GM21367 (cell line): ENCODE results near the gene TNS1.
"Not testable (repeated sequence)": the region's sequence is repeated elsewhere in the genome, so short reads cannot be mapped to it uniquely, and the experiment has no call there.

Experiments used
- ATAC-seq: cut with Tn5 transposase; IDR thresholded peaks from one replicate; pipeline ENCODE4 v1.9.1; 2021; ENCODE audit not compliant: unreplicated experiment

The TNS1 gene

GRCh38 chr2:218030409-218031195, 27.8 kb upstream of the TNS1 start:
- ATAC-seq, result no peak

- no peak for ATAC-seq
Observed at GRCh38 chr2:218029366-218030360, 26.9 kb upstream of the TNS1 start.

DNA sequence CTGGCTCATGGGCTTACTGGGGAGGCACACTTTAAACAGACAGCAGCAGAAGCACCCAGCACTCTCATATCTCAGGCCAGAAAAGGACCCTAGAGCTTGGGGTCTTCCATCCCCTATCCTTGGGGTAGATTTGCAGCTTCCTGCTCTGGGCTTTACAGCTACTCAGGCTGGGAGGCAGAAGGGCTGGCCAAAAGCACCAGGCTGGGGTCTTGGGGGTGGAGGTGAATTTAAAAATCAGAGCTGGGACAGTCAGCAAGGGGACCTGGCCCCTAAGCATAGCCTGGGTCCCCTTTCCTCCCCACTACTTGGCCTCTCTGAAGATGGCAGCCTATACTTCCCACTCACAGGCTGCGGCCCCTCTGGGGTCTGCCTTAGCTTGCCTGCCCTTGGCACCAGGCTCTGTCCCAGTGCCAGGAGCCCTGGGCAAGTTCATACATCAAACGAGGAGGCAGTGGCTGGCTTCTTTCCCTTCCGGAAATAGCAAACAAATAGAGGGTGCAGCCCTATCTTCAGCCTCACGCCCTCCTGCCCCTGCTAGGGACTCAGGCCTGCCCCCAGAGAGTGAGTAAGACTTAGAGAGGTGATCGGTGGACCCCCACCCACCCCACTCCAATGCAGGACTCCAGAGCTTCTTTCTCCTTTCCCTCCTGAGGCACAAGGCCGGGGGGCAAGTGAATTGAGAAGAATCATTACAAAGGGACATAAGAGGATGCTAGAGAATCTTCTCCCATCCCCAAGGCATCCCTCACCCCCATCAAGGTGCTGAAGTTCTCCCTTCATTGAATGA, 26.0 kb upstream of the TNS1 start:
- ATAC-seq, result no peak

GRCh38 chr2:218028189-218028495, 25.3 kb upstream of the TNS1 start:
- no peak for ATAC-seq

DNA sequence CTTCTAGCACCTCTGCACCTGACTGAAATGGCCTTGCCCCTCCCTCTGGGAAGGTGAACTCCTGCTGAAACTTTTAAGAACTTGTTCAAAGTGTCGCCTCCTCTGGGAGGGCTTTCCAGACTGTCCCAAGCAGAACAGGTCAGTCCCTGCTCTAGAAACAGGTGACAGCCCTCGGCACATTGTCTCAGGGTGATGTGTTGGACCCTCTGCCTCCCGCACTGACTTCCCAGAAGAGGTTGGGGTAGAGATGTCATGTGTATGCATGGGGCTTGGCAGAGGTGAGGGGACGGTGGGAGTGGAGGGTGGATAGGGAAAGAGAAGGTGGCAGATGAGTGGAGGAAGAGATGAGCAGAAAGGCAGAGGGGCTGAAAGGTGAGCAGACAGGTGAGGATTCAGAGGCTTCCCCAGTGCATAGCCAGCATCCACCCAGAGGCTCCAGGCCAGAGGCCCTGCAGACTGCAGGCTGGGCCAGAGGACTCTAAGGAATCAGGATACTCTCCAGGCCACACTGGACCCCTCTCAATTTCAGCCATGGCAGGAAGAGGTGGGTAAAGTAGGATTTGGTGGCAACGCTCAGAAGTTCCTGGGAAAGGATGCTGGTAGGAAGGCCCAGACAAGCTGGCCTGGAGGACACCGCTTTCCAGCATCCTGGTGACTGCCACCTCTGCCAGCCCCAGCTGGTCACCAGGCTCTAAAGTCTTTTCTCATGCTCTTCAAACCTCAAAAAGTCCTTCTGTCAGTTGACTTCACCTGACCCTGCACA, 24.8 kb upstream of the TNS1 start:
- no peak for ATAC-seq

DNA sequence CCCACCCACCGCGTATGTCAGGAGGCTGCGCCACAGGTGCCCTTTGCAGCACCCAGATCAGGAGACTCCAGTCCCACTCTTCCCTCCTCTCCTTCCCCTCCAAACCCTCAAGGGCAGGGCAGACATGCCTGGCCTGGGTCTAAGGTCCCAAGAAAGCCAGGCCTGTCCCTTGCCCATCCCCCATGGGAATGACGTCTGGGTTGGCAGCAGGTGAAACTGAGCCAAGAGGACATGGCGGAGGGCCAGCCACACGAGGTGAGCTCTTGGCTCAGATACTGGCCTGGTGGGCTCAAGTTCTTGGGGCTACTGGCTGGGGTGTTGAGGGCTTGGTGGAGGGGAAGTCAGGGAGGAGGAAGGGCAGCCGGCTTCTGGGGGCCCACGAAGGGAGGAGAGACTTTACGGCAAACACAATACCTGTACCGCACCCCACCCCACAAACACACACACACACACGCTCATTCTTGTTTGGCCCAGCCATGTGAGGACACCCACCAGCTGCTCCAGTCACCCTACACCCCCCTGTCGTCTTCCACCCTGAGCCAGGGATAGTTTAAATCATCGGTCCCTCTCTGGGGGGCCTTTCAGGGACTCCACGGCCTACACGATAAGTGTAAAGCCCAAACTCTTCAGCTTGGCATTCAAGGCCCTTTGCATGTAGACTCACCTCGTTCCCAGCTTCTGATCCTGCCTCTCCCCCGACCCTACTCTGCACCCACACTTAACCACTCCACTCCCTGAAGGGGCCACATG, 24.1 kb upstream of the TNS1 start:
- ATAC-seq, result no peak

- no peak for ATAC-seq
Observed at GRCh38 chr2:218026244-218026643, 23.4 kb upstream of the TNS1 start.

DNA sequence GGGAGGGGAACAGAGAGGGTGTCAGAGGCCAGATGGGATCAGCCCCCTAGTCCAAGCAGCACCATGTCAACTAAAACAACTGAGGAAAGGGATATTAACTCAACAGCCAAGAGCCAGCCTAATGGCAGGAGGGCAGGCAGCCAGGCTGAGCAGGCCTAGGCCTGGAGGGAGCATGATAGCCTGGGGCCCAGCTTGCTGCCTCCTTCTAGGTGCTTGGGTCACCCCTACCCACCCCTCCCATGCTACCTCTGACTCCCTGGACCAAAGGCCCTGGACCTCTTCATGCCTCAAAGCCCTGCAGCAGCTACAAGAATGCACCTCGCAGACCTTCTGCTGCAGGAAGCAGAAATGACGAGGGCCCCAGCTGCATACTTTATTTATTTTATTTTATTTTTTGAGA, 22.1 kb upstream of the TNS1 start:
- ATAC-seq, result no peak

- no peak for ATAC-seq
Observed at GRCh38 chr2:218024336-218024735, 21.5 kb upstream of the TNS1 start.

- no peak for ATAC-seq
Observed at GRCh38 chr2:218023636-218024035, 20.8 kb upstream of the TNS1 start.

GRCh38 chr2:218022851-218023530, 20.2 kb upstream of the TNS1 start:
- ATAC-seq, result no peak

GRCh38 chr2:218022131-218022850, 19.5 kb upstream of the TNS1 start:
- no peak for ATAC-seq

DNA sequence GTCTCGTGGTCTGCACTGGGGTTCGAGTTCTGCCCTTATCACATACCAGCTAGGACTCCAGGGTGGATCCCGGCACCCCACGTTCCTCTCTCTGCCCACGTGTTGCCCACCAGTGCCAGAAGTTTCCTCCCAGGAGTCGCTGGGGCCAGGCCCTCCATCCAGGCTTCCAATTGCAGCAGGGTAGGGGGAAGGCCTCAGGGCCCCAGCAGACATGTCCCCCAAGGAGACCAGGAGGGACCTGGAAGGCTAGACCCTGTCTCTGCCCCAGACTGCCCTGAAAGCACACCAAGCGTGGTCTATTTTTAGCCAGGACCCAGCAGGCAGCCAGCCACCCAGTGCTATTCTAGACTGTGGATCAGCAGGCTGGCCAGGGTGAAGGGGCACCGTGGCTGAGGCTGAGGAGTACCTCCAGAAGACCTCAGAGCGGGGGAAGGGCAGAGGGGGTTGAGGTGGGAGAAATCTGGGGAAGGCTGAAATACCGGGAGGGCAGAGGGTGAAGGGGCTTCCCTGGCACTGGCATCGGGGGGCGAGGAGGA, 18.8 kb upstream of the TNS1 start:
- no peak for ATAC-seq

- ATAC-seq, result no peak
Observed at GRCh38 chr2:218020966-218021535, 18.3 kb upstream of the TNS1 start.

DNA sequence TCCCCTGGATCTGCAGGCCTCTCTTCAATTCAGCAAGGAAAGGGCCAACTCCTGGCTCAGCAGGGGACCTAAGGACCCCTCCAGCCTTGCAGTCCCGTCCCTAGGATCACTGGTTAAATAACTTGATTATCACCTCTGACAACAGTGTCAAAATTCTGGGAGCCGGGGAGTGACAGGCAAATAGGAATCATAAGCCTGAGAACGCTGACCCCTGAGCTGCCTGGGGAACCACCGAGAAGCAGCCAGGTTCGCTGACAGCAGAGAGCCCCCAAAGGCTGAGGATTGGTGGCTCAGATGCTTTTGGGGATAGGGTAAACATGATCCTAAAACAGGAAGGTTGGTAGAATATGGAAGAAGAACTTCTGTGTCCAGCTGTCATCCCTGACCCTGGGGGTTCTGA, 17.5 kb upstream of the TNS1 start:
- no peak for ATAC-seq

DNA sequence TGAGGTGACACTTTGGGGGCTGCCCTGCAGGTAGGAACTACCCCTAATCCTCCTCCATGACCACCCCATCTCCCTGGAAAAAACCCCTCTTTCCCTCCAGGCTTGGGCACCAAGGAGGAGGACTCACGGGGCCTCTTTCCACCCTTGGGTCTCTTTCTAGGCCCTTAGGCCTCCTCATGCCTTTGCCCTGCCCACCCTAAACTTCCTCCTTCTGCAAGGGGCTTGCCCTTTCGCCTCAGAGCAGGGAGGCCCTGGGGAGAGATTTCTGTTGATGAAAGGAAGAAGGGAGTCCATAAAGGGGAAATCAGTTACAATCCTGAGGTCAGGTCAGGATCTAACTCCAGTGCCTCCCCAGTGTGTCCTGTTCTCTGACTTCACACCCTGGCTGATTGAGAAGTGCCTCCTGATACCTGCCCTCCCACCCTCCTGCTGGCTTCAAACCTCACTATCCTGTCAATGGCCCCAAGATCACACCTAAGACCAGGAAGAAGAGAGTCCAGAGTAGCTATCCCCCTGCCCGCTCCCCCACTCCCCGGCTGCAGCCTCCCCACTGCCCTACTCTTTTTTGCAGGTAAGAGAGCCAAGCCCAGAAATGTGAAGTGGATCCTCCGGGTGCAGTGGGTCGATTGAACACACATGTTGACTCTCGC, 16.7 kb upstream of the TNS1 start:
- no peak for ATAC-seq

DNA sequence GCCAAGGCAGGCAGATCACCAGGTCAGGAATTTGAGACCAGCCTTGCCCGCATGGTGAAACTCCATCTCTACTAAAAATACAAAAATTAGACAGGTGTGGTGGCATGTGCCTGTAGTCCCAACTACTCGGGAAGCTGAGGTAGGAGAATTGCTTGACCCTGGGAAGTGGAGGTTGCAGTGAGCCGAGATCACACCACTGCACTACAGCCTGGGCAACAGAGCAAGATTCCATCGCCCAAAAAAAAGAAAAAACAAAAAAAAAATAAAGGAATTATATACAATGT, 16.0 kb upstream of the TNS1 start:
- ATAC-seq, result not testable (repeated sequence)
